ENCODE results near the gene SGO2.
A peak's percentile ranks its signal among the peaks of the same experiment; 100 is the strongest.

The SGO2 gene, protein sequence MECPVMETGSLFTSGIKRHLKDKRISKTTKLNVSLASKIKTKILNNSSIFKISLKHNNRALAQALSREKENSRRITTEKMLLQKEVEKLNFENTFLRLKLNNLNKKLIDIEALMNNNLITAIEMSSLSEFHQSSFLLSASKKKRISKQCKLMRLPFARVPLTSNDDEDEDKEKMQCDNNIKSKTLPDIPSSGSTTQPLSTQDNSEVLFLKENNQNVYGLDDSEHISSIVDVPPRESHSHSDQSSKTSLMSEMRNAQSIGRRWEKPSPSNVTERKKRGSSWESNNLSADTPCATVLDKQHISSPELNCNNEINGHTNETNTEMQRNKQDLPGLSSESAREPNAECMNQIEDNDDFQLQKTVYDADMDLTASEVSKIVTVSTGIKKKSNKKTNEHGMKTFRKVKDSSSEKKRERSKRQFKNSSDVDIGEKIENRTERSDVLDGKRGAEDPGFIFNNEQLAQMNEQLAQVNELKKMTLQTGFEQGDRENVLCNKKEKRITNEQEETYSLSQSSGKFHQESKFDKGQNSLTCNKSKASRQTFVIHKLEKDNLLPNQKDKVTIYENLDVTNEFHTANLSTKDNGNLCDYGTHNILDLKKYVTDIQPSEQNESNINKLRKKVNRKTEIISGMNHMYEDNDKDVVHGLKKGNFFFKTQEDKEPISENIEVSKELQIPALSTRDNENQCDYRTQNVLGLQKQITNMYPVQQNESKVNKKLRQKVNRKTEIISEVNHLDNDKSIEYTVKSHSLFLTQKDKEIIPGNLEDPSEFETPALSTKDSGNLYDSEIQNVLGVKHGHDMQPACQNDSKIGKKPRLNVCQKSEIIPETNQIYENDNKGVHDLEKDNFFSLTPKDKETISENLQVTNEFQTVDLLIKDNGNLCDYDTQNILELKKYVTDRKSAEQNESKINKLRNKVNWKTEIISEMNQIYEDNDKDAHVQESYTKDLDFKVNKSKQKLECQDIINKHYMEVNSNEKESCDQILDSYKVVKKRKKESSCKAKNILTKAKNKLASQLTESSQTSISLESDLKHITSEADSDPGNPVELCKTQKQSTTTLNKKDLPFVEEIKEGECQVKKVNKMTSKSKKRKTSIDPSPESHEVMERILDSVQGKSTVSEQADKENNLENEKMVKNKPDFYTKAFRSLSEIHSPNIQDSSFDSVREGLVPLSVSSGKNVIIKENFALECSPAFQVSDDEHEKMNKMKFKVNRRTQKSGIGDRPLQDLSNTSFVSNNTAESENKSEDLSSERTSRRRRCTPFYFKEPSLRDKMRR

DNA sequence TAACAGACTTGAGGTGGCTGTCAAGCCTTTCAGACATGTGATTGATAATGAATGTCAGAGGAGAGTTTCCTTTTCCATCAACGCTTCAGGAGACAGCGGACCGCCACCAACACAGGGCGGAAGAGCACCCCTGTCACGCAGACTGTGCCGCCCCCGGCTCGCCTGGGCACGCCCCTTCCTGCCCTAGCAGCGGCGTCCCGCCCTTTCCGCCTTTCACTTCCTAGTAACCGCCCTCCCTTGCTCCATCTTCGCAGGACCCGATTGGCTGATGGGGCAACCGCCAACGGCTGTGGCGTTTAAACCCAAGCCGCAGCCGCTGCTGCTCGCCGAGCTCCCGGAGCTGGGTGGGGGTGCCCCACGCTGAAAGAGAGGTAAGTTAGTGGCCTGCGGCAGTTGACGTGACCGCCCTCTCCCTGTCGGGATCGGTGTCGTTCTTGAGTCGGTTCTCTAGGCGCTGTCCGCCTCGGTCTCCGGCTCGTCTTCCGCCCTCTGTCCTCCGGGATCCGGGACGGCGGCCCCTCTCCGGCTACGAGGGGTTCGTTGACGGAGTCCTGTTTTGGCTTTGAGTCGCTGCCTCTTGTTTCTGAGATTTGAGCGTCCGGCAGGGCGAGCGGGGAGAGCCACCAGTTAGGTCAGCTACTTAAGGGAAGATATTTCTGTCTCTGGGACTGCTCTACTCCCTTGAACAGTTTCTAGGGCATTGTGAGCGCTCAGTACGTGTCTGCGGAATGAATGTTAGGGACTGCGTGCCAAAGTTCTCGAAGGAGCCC lies at the start of gene SGO2:
Gene SGO2 (plus strand): TSS at position 326 of the 770 bp plus-strand sequence. CDS start 6,769 bp downstream, outside the sequence.
- DNase-seq (ENCODE audit: low spot score), result peak; percentile 98

DNA sequence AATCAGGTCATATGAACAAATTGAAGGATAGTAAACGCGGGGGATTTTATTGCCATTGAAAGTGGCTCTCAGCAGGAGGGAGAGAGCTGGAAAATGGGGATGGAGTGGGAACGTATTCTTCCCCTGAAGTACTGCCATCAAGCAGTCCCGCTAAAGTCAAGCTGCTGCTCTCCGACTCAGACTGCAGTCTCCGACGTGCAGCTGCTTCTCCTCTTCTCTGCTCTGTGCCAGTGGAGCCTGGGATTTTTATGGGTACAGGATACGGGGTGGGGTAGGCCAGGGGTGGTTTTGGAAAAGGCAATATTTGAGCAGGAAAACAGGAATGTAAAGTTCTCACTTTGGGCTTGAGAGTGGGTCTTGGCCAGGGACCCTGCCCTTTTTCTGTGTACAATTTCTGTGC lies 49.2 kb upstream of the SGO2 start:
- no peak for DNase-seq (ENCODE audit: low spot score)

DNA sequence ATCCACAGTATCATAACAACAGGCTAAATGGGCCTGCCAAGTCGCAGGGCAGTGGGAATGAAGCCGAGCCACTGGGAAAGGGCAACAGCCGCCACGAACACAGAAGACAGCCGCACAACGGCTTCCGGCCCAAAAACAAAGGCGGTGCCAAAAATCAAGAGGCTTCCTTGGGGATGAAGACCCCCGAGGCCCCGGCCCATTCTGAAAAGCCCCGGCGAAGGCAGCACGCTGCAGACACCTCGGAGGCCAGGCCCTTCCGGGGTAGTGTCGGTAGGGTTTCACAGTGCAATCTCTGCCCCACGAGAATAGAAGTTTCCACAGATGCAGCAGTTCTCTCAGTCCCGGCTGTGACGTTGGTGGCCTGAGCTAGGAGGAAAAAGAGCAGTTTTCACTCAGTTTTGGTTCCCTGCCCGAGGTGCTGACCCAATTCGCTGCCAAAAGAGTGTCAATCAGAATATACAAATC lies 48.3 kb upstream of the SGO2 start:
- no peak for DNase-seq (ENCODE audit: low spot score)

DNA sequence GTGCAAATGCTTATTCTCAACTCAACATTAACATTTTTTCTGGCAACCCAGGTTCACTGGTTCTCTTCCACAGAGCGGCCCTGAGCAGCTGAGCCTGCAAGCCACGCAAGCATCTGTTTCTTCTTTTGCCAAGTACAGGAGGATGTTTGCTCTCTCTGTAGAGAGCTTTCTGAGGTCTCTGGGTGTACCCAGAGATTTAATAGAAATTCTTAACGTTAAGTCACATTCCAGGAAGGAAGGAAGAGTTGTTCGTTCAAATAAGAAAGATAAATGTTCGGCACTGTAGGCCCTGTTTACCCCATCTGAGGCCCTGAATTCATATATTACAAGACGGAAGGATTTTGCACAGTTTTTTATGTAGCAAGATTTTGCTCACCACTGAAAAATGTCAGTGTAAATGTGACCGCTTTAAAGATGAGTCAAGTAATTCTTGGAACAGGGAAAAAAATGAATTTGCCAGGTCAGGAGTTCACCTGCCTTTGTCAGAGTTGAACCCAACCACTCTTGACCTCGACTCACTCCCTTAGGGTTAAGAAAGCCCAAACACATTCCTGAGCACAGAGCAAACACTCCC lies 46.2 kb upstream of the SGO2 start:
- DNase-seq (ENCODE audit: low spot score), result peak; percentile 59

DNA sequence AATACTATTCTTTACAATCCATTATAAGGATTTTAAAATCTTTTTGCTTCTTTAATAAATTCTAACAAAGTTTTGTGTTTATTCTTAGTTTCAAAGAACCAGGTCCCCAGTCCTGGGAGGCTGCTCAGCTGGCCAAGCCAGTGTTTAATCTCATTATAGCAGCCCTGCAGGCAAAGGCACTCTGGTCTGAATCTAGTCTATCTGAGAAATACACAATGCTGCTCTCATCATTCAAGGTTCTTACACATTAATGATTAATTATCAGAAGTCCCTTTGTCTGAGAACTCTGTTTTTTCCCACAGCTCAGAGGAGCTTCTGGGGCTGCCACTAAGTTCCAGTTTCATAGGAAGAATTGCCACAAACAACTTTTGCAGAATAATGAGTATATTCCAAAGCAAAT lies 43.8 kb upstream of the SGO2 start:
- no peak for DNase-seq (ENCODE audit: low spot score)

DNA sequence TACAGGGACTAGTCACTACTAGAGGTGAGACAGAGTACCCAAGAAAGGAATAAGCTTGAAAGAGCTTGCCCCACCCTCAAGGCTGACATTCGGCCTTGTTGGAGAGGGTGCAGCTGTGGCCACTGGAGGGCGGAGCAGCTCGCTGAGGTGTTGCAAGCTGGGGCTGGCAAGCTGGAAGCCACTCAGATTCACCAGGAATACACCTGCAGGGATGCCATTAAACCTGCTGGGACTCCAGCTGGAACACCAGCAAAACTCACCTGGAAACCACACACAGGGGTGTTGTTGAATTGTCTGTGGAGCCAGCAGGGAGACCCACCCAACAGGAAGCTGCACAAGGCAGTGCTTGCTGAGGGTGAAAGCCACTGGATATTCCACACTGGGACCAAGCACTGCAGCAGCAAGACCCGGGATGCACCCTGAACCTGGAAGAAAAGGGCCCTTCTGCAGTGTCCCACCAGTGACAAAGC lies 42.2 kb upstream of the SGO2 start:
- DNase-seq (ENCODE audit: low spot score), result no peak

DNA sequence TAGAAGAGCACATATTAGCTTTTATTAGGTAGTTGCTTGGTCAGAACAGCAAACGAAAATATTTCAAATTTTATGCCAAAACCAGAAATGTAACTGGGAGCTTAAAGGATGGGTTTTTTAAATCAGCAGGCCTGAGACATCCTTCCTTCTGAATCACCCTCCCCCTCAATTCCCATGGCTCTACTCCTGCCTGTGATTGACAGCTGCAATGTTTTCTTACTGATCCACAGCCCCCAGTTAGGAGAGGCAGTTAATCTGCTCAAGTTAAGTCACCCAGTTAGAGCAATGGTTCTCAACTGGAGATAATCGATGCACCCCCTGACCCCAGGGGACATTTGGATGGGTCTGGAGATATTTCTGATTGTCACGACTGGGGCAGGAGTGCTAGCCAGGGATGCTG lies 41.1 kb upstream of the SGO2 start:
- DNase-seq (ENCODE audit: low spot score), result no peak

DNA sequence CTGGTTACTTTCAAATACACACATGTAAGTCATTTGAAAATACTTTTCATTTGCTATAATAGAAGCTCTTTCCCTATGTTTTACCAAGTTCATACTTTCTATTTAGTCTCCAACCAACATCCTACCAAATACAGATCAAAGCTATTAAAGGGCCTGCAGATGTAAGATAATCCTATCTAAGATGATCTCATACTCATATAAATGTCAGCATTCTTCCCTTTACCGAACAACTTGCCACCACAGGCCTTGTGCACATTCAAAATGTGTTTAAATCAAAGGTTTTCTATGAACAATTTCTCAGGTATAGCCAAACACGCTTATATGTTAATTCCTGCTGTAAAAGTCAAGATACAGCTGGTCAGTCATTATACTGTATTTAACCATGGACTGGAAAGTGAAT lies 39.5 kb upstream of the SGO2 start:
- no peak for DNase-seq (ENCODE audit: low spot score)

DNA sequence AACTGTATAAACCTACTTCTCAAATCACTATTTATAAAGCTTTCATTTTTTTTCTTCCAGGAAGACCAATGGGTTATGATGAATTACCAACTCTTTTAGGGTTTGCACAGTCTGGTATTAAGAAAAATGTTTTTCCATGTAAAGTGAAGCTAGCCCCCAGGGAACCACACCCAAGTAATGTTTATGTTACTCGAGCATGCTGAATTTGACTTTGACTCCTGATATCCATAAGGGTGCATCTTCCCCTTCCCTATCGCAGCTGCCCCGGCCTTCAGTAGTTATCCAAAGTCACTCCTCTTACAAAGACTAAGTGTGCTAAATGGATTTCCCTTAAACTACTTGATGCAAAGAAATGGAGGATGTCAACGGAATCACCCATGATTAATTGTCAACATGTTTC lies 37.8 kb upstream of the SGO2 start:
- no peak for DNase-seq (ENCODE audit: low spot score)

DNA sequence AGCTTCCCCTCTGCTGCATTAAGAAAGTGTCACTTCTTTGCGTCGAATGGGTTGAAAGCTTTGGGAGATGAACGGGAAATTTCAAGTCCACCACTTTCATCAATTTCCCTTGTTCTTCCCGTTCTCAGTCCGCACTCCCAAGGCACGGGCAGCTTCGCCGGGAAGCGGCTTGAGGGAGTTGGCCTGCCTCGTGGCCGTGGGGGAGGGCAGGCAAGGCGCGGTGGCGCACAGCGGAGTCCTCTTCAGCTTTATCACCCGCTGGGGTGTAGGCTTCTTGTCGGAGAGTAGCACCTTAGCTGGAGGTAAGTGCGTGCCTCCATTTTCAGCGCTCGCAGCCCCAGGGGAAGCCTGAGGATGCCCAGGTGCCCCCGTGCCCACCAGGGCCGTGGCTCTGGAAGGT lies 36.0 kb upstream of the SGO2 start:
- no peak for DNase-seq (ENCODE audit: low spot score)

DNA sequence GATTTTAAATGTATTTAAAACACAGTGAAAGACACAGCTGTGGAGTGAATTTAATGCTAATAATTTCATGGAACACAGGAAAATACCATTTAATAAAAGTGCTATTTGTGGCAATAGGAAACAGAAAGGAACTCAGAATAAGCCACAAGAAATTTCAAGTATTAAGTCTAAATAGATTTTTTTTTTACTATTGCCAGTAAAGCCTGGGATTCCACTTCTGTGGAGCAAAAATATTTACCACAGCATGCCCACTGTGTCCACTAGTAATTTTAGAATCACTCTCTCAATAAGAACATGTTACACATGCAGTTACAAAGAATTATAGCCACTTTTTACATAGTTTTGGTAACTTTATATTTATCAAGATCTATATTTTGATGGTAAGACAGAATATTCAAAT lies 33.4 kb upstream of the SGO2 start:
- DNase-seq (ENCODE audit: low spot score), result no peak

DNA sequence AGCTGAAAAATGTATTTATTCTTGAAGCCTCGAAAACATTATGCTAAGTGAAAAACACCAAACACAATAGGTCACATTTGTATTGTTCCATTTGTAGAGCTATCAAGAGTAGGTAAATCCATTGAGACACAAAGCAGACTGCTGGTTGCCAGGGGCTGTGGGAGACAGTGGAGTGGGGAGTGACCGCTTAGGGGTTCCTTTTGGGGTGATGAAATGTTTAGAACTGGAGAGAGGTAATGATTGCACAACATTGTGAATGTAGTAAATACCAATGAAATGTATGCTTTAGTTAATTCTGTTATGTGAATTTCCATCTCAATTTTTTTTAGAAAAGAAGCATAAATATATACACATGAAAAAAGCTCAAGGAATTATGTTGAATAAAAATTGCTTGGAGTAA lies 32.0 kb upstream of the SGO2 start:
- DNase-seq (ENCODE audit: low spot score), result no peak

DNA sequence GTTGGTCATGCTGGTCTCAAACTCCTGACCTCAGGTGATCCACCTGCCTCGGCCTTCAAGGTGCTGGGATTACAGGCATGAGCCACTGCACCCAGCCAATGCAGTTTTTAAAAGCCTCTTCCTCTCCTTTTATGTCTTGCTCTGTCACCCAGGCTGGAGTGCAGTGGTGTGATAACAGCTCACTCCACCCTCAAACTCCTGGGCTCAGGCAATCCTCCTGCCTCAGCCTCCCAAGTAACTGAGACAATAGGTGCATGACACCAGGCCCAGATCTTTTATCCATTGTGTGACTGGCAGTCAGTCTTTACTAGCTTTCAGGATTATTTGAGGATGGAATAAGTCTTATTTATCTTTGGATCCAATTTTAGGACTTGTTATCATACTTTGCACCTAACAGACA lies 29.3 kb upstream of the SGO2 start:
- DNase-seq (ENCODE audit: low spot score), result no peak

DNA sequence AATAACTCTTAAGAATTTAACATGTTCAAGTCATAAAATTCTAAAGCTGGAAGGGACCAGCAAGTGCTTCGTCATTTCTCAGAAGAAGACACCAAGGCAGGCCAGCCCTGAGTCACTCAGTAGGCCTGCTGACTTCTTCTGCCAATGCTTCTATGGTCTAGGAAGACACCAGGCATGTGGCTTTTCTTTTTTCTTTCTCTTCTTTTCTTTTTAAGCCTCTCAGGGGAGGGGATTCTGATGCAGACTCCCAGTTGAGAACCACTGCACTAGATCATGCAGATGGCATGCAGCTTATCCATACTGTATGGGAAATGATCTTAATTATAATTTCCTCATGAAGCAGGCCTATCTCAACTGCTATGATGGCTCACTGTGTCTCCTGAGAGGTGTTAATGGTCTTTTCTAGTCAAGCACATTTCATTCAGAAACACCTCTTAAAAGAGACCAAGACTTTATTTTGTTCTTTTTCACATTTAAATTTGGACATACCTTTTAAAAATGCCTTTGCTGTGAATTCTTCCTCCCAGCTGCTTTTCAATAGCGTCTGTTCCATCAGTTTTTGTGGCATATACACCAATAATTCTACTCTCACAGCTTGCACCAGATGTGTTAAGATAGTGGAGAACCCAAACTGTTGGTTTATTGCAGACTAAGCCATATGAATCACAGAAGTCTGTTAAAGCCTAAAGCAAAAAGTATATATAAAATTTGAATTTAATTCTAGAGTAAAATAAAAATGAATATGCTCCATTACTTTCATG lies 27.4 kb upstream of the SGO2 start:
- DNase-seq (ENCODE audit: low spot score), result peak; percentile 19

DNA sequence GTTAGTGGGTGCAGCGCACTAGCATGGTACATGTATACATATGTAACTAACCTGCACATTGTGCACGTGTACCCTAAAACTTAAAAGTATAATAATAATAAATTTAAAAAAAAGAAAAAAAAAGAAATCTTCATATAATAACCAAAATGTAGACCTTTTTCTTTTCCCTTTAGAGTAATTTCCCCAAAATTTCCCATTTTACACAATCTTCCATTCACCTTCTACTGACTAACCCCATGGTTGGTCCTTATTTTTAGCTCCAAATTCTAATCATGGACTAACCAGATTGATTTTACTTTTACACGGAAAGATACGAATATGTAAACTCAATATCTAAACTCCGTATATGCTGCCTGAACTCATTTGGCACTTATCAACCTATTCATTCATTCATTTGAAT lies 23.8 kb upstream of the SGO2 start:
- DNase-seq (ENCODE audit: low spot score), result no peak

DNA sequence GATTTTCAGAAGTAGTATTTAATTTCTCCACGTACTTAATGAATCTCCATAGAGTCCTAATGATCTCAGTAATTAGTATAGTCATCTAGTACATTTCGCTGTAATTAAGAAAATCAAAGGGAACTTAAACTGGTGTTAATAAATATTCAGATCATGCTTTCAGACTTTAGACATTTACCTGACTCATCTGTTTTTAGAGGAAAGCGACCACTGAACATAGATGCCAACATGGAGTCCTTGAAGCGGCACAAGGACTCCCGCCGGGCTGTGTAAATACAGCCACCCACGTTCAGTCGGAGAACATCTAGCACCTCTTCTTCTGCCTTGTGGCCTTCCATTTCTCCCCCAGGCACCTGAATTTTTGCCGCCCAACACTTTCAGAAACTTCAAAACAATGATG lies 19.3 kb upstream of the SGO2 start:
- DNase-seq (ENCODE audit: low spot score), result no peak

DNA sequence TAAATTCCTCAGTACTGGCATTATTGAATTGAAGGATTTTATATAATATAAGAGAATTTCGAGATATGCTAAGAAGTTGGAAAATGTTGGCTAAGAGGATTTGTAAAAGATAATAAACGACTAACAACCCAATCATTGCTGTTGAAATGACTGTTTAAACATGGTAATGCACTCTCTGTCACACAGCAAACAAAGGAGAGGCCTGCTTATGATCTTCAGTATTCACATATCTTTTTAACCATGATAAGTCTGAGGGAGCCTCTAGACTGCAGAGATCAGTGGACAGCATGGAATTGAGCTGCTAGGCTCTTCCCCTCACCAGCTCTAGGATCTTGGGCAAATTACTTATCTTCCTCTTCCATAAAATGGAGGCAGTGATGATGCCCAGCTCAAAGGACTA lies 18.8 kb upstream of the SGO2 start:
- DNase-seq (ENCODE audit: low spot score), result no peak

DNA sequence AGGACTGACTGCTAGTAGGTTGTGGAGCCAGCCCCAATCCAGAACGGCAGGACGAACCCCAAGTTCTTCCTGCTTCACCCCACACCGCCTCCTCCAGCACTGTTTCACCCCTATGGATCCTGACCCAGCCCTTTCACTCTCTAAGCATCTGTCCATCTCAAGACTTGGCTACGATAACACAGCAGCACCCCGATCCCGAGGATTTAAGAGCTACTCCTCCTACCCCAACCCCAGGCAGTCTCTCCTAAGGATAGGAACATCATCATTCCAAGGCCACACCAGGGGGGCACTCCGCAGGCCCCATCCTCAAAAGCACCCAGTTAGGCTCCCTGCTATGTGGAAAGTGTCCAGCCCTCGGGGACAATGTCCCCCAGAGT lies 16.8 kb upstream of the SGO2 start:
- peak; percentile 44 for DNase-seq (ENCODE audit: low spot score)

DNA sequence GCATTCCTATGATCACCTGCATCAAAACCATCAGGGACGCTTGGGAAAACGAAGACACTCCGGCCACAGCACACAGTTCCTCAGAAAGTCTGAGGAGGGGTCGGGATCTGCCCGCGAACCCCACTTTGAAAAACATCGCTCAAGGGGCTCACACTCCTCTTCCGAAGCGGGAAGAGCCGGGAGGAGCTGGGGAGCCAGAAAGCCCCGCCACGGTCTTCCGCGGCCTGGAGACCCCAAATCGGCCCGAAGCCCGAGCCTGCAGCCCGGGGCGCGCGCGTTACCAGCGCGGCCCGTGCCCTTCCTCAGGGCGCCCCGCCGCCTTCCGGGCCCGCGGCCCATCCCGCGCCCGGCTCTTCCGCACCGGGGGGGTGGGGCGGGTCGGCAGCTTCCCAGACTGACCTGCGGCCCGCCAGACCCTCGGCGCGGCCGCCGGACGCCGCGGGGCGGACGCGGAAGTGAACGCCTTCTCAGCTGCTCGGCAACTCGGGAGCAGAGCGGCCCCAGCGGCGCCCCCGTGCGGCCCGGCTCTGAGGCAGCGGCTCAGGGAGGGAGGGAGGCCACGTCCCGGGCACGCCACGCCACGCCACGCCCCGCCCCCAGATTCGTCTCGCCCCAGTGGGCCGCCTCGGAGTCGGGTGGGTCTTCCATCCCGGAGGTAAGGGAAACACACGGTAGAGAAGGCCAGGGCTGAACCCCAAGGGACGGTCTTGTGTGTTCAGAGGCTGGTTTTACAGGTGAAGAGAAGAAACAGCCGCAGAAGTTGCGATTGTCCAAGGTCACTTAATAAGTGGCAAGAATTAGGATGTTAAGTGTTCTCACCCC lies 16.2 kb upstream of the SGO2 start, which contains the start of gene KCTD18:
Gene KCTD18 (minus strand): TSS at position 457 of the 822 bp plus-strand sequence. CDS start 3,052 bp downstream, outside the sequence.
- peak; percentile 97 for DNase-seq (ENCODE audit: low spot score)
